HG03520 (cell line): Measurements from ENCODE around the gene CYFIP1.

Experiments
- ATAC-seq: cut with Tn5 transposase; IDR thresholded peaks from one replicate; pipeline ENCODE4 v1.9.1; 2021; ENCODE audit warnings: mild to moderate bottlenecking, moderate library complexity; ENCODE audit not compliant: unreplicated experiment

The CYFIP1 gene

DNA sequence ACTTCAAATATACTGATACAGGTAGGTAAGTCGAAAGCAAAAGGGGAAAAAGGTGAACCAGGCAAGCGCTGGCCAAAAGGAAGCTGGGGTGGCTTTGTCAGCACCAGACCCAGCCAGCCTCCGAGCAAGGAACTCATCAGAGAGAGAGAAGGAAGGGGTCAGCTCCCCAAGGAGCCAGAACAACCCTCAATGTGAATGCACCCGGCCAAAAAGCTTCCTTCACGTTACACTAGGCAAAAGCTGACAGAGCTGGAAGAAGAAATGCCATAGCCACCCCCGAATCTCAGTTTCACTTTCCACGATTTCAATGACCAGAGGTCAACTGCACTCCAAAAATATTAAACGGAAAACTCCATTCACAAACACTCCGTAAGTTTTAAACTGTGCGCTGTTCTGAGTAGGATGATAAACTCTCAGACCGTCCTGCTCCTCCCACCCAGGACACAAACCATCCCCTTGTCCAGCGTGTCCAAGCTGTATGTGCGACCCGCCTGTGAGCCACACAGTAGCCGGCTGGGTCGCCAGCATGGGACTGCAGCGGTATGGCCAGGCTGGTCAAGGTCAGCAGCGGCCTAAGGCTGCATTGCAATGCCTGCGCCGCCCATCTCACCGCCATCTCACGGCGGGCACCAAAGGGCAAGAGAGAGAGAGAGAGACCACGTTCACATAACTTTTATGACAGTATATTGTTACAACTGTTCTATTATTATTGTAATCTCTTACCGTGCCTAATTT, 29.7 kb downstream of the CYFIP1 start:
- no peak for ATAC-seq

DNA sequence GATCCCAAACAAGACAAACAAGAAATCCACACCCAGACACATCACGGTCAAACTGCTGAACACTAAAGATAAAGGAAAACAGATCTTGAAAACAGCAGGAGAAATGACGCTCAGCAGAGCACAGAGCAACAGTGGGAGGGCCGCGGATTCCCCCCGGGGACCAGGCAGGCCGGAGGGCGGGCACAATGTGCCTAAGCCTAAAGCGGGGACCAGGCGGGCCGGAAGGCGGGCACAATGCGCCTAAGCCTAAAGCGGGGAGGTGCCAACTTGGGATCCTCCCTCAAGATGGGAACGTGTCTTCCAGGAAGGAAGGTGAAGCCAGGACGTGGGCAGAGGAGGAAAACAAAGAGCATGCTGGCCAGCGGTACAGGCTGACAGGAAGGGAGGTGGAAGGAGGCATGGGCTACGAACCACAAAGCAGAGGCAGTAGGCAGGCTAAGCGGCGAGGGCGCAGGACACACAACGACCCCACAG, 31.1 kb downstream of the CYFIP1 start:
- ATAC-seq: no peak

DNA sequence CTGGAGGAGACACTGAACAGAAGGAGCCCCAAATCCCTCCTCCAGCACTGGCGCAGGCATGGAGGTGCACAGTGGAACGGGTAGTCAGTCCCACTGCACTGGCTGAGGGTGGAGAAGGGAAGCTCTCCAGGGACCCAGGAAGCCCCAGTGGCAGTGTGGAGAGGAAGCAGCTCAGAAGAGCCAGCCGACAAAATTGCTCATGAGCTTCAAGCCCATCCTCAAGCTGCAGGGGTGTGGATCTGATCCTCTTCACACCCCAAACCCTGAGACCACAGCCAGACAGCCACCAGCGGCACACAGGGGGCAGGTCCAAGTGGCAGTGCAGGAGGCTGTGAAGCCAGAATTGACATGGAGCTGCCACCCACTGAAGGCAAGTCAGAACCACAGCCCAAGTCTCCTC, 32.1 kb downstream of the CYFIP1 start:
- no peak for ATAC-seq

DNA sequence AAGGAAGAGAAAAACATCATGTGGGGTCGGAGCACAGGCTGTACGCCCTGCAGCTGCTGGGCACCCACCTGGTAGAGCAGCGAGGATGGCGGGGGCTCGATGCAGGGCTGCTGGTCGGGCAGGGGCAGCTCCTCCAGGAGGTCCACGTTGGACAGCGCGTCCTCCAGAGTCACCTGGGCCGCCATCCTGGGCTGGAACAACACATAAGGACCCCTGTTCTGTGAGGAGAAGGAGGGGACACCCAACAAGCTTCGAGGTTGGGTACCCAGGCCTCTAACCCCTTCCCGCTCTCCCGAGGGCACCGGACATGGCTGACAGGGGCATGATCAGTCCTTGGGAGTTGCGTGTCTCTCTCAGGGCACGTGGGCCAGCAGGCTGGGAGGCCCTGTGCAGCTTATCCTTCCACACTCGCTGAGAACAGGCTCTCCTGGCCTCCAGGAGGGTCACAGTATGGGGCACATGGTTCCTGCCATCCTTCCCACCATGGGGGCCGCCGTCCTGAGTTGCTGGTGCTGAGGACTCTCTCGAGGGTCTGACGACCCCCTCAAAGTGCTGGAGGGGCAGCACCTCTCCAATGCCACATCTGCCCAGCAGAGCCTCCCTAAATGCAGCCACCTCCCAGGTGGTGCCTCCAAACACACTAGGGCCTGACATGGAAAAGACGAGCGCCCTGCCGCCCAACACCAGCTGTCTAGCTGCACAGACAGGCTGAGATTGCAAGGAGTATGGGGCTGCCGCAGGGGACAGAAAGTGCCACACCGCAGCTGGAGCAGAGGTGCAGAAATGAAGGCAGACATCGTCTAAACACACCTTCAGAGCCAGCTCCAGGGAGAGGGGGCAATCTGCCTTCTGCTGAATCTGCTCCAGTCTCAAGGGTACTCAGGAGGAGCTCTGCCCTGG, 32.8 kb downstream of the CYFIP1 start:
- no peak for ATAC-seq

DNA sequence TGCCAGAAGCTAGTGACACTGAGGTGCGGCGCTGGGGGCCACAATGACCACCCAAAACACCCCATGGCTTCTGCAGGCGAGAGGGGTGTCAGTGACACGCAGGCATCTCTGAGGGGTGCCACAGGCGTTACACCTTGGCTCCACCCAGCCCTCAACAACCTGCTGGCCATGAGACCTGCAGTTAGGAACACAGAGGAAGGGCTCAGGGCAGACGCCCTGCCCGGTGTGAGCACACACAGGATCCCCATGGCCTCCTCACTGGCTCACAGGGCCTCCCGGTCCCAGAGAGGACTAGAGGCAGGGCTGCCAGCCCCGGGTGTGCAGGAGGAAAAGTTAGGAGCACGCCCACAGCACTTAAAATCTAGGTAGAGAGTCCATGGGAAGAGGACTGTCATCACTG, 35.1 kb downstream of the CYFIP1 start:
- no peak for ATAC-seq

DNA sequence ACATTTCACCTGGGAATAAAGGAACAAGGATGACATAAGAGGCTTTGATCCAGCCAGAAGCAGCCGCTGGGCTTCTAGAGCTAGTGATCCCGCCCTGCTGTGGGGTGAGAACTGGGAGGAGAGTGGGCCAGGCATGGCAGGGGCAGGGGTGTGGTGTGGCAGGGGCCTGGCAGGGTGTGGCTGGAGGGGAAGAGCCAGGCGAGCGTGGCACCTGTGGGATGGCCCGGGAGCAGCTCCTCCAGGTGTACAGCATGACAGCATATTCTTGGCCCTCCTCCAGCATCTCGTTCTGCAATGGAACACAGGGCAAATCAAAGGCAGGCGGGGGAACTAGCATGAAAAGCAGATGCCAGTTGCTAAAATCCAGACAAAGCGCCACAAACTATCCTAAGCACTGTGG, 35.5 kb downstream of the CYFIP1 start:
- no peak for ATAC-seq

DNA sequence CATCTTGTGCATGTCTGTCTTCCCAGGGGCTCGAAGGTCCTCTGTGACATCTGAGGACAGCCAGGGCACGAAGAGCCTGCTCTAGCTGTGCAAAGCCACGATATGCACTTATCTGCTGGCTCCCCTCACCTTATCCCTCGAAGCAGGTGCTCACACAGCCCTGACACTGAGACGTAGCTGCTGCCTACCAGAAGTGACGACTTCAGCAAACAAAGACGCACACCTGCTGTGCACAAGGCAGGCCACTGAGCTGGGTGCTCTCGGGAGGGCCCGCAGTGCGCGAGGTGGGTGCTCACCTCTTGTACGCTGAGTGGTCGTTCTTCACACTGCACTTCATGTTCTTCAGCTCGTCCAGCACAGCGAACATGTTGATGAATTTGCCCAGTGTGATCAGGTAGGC, 37.3 kb downstream of the CYFIP1 start:
- ATAC-seq: no peak

DNA sequence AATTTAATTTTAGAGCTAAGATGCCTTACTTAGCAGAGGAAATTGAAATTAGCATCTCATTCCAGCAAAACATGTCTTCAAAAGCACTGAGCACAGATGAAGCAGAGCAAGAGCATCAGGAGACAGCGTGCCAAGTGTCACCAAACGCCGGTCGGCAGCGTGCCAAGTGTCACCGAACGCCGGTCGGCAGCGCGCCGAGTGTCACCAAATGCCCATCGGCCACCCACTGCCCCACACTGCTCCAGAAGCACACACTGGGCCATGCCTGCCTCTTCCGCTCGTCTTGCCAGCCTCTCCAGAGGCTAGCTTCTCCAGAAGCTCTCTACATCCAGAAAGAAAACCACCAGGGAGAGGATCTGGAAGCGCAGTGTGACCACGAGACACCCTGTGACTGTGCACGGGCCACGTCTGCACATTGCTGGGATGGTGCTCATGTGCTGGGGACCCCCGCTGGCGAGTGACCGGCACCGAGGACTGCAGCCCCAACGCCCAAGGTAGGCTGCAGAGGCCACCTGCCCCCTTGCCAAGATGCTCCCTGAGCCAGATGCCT, 37.8 kb downstream of the CYFIP1 start:
- ATAC-seq: no peak

DNA sequence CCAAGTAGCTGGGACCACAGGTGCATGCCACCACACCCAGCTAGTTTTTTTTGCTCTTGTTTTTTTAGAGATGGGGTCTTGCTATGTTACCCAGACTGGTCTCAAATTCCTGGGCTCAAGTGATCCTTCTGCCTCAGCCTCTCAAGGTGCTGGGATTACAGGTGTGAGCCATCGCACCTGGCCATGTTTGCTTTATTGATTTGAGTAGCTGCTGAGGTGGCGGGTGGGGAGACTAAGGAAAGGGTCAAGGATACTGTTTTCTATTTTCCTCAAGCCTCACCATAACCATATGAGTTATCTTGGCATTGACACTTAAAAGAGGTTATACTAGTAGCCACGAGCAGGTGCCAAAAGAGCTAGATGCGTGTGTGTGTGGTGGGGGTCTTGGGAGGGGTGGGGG, 39.0 kb downstream of the CYFIP1 start:
- ATAC-seq: no peak

DNA sequence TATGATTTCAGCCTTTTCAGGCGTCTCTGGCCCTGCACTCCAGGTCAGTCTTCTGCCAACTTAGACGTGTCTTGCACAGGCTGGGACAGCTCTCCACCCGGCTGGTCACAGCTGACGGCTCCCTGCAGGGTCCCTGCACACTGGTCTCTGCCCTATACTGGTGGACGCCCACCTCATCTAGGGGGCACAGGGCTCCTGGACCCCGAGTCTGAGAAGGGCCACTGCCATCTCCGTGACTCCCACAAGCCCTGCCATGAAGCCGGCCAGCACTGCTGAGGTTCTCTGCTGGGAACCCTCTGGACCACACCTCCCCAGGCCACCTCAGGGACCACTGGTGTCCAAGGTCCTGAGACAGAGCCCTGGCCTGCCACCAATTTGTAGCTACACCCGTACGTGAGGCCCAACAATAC, 40.5 kb downstream of the CYFIP1 start:
- no peak for ATAC-seq

DNA sequence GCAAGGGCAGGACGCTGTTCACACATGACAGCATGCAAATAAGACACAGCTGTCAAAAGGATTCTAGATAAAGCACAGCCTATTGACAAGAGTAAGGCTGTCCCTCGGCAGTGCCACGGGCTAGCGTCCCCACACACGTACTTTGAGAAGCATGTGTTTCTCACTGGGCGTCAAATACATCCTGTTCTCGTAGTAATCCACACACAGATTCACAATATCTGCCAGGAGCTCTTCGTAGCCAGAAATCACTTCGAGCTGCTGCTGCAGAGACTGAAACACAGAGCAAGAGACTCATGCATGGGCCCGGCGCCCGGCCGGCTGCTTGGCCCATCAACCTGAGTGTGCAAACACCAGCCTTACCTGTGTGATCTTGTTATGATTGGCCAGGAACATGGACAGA, 41.1 kb downstream of the CYFIP1 start:
- no peak for ATAC-seq

DNA sequence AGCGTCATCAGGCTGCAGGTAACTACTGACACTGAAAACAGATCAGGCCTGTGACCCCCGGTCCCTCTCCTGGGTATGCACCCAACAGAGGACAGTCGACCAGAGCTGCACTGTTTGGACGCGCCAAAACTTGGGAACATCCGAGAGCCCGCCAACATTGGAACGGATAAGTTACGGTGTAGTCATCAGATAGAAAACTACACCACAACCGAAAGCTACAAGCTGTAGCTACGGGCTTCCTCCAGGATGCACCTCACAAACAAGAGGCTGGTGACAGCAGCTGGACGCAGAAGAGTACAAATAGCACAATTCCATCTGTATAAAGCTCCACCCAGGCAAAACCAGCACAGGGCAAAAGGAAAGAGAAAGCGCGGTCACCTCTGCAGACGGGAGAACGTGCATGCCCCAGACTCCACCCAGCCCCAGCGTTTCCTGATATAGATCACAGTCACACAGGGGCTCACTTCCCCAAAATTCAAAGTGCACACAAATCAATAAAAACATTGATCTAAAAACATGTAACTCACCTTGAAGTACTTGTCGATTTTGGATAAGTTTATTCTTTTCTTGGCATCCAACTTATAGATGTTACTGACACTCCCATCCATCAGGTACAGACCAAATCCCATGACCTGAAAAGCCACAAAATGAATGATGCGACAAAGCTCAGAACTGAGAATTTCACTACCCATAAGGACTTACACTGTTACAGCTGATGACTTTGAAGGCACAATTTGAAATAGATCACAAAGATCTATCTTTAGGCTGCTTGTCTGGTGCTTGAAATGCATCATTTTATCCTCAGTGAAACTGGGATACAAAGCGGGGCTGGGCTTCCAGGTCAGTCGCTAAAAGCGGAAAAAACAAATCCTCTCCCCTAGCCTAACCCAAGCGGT, 43.3 kb downstream of the CYFIP1 start:
- ATAC-seq: peak; percentile 90

DNA sequence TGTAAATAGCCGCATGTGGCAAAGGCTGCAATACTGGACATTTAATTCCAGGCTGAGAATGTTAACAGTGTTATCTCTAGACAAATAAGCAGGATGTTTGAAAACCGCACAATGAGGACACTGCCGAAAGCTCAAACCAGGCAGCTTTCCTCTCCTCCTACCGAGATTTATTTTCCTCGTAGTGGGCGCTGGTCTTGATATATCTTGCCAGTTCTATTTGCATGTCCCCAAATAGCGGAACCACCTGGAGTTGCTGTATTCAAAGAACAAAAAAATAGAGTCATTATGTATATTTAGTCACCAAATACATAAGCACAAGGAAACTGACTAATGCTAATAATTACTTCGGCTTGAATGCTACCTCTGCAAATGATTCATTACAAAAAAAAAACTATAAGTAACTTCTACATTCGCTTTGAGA, 46.5 kb downstream of the CYFIP1 start:
- no peak for ATAC-seq

DNA sequence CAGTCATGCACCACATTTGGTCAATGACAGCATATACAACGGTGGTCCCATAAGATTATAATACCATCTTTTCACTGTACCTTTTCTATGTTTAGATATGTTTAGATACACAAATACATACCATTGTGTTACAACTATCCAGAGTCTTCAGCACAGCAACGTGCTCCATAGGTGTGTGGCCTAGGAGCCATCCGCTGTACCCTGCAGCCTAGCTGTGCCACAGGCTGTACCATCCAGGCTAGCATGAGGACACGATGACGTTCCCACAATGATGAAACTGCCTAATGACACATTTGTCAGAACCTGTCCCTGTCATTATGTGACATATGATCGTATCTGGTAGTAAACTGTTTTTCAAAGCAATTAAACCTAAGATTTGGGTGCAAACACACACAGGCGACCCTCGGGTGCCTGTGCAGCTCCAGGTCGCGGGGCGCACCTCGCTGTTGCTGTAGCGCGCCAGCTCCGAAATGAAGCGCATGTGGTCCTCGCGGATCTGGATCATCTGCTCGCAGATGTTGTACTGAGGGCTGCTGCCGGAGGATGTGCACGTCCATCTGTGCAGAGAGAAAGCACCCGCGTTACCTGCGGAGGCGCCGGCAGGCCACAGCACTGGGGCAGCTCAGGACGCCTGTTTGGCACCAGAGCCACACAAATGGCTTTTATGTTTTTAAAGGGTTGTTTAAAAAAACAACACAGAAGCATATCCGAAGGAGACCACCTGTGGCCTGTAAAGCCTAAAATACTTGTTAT, 48.2 kb downstream of the CYFIP1 start:
- ATAC-seq: no peak

DNA sequence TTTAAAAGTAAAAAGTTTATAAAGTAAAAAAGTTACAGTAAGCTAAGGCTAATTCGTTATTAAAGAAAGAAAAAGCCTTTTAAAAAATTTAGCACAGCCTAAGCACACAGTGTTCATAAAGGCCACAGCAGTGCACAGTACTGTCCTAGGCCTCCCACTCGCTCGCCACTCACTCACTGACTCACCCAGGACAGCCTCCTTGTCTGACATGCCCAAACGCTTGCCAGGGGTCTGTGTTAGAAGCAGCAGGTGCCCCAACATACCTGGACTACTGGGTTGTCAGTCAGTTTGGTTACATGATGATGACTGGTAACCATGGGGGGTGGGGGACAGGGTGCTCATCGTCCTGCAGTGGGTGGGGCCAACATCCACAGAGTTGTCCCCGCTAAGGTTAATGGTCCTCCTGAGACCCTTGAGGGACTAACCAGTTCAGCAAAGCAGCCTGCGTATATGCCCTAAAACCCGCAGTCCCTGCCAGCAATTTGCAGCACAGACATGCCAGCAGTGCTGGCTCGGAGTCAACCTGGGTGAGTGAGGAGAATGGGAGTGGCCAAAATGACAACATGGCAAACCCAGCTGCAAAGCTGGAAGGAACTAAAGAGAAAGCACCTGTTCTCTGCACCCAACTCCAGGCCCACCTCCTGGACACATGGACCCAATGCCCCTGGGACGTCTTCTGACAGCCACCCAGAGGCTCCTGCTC, 49.2 kb downstream of the CYFIP1 start:
- ATAC-seq: no peak

DNA sequence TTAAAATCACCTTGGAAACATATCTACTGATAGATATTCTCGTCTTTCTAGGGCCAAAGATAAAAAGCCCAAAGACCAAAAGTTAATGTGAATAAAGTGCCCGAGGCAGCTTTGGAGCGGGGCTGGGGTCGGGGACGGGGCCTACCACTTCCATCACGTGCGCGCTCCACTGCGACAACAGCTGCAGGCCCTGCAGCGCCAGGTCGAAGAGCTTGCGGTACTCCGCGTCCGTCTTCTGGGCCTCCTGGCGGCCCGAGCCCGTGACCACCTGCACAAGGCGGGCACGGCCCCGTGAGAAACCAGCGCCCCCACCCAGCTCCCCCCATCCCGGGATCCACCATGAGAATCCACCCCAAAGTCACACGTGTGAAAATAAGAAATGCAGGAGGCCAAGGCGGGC, 52.4 kb downstream of the CYFIP1 start:
- no peak for ATAC-seq

DNA sequence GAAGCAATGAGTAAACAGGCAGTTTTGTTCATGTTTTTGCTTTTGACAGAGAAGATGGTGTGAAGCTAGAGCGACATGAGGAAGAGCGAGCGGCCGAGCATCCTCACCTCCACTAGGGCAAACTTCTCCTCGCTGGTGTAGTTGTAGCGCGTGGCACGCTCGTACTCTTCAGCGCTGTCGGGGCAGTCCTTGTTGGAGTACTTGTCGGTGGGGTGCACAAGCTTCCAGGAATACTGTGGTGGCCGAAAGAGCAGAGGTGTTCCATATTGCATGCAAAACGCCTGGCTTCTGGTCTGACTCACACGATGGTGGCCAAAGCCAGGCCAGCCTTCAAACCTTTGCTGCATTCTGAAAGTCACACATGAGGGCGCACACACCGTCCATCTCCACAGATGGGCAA, 54.3 kb downstream of the CYFIP1 start:
- no peak for ATAC-seq

DNA sequence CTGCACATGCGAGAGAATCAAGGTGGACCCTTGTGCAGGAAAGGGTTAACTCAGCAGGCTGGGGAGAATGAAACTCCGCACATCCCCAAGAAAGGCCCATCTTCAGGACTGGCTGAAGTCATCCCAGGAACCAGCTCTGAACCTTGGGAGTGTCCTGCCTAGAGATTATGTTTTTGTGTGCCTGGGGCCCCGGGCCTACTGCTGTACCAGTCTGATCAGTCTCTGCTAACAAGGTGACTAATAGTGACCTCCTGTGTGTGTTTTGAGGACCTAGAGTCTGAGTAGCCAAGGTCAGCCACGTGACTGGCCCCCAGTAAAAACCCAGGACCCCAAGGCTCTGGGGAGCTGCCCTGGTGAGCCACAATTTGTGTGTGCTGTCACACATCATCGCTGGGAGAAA, 58.2 kb downstream of the CYFIP1 start:
- no peak for ATAC-seq

DNA sequence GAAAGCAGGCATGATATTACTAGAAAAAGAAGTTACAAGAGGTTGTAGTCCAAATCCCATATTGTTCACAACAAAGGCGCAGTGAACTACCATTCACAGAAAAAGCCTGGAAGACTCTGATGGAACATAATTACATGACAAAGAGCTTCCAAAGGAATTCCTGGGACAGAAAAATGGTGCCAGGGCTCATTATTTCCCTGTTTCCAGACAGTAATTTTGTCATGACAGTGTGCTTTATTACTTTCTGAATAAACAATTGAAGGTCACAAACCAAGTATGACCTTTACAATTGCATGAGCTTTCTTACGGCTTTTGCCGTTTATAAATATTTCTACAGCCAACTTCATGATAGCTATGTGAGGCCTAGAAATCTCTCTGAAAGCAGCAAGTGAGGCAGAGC, 61.0 kb downstream of the CYFIP1 start:
- no peak for ATAC-seq
